ENCODE measurements around the gene FGF12. TPM values are rescaled to one million over a fixed set of nuclear protein-coding genes. Genes with fewer than 3 reads are reported as not detected.

FGF12 gene
- total RNA-seq, 1 donor from 2014 or later, result not detected

Other genes starting within 250 kb of the FGF12 start
- 17.7 TPM in 2 replicates for gene MB21D2, start 190.3 kb upstream of the FGF12 start, total RNA-seq